HEK293 (cell line): ENCODE results near the gene IRX6.

Experiments used
- ELK4 ChIP-seq: IDR thresholded peaks from 2 replicates; pipeline ENCODE4 v1.6.1; 2011; ENCODE audit warnings: mild to moderate bottlenecking, low read depth, low read length, borderline replicate concordance
- GLI4 ChIP-seq: fragments of 450-650 bp; formaldehyde crosslinking; IDR thresholded peaks from 2 replicates; pipeline ENCODE4 v1.5.1; 2016; ENCODE audit warnings: missing biosample characterization, missing genetic modification characterization
- GLIS1 ChIP-seq: fragments of 450-650 bp; formaldehyde crosslinking; IDR thresholded peaks from 2 replicates; pipeline ENCODE4 v1.5.1; 2016; ENCODE audit warnings: missing biosample characterization, missing genetic modification characterization
- MYNN ChIP-seq: fragments of 450-650 bp; formaldehyde crosslinking; IDR thresholded peaks from 2 replicates; pipeline ENCODE4 v1.5.1; 2016; ENCODE audit warnings: missing biosample characterization, missing genetic modification characterization, borderline replicate concordance
- OSR2 ChIP-seq: fragments of 450-650 bp; formaldehyde crosslinking; IDR thresholded peaks from 2 replicates; pipeline ENCODE4 v1.5.1; 2016; ENCODE audit warnings: missing biosample characterization, missing genetic modification characterization
- REPIN1 ChIP-seq: fragments of 450-650 bp; formaldehyde crosslinking; IDR thresholded peaks from 2 replicates; pipeline ENCODE4 v1.5.1; 2017; ENCODE audit warnings: missing biosample characterization, missing genetic modification characterization, low read depth
- ZBTB8A ChIP-seq: fragments of 450-650 bp; formaldehyde crosslinking; IDR thresholded peaks from 2 replicates; pipeline ENCODE4 v1.5.1; 2016; ENCODE audit warnings: missing biosample characterization, missing genetic modification characterization
- ZEB2 ChIP-seq: fragments of 450-650 bp; formaldehyde crosslinking; IDR thresholded peaks from 2 replicates; pipeline ENCODE4 v1.5.1; 2016; ENCODE audit warnings: missing biosample characterization, missing genetic modification characterization
- ZFP3 ChIP-seq: fragments of 450-650 bp; formaldehyde crosslinking; IDR thresholded peaks from 2 replicates; pipeline ENCODE4 v1.5.1; 2016; ENCODE audit warnings: low read depth, missing biosample characterization, missing genetic modification characterization
- ZNF132 ChIP-seq: fragments of 450-650 bp; formaldehyde crosslinking; IDR thresholded peaks from 2 replicates; pipeline ENCODE4 v1.5.1; 2017; ENCODE audit warnings: missing biosample characterization, missing genetic modification characterization, borderline replicate concordance
- ZNF138 ChIP-seq: fragments of 450-650 bp; formaldehyde crosslinking; IDR thresholded peaks from 2 replicates; pipeline ENCODE4 v1.5.1; 2016; ENCODE audit warnings: missing biosample characterization, missing genetic modification characterization, borderline replicate concordance
- ZNF157 ChIP-seq: fragments of 450-650 bp; formaldehyde crosslinking; IDR thresholded peaks from 2 replicates; pipeline ENCODE4 v1.5.1; 2016; ENCODE audit warnings: missing biosample characterization, missing genetic modification characterization
- ZNF184 ChIP-seq: fragments of 450-650 bp; IDR thresholded peaks from 2 replicates; pipeline ENCODE4 v1.5.1; 2018; ENCODE audit warnings: missing biosample characterization, mild to moderate bottlenecking, missing genetic modification characterization
- ZNF2 ChIP-seq: fragments of 450-650 bp; formaldehyde crosslinking; IDR thresholded peaks from 2 replicates; pipeline ENCODE4 v1.5.1; 2016; ENCODE audit warnings: missing biosample characterization, missing genetic modification characterization
- ZNF223 ChIP-seq: fragments of 450-650 bp; formaldehyde crosslinking; IDR thresholded peaks from 2 replicates; pipeline ENCODE4 v1.5.1; 2016; ENCODE audit warnings: missing biosample characterization, missing genetic modification characterization
- ZNF335 ChIP-seq: fragments of 450-650 bp; formaldehyde crosslinking; conservative IDR thresholded peaks from 2 replicates; pipeline ENCODE4 v1.5.1; 2016; ENCODE audit warnings: missing biosample characterization, missing genetic modification characterization
- ZNF391 ChIP-seq: fragments of 450-650 bp; formaldehyde crosslinking; IDR thresholded peaks from 2 replicates; pipeline ENCODE4 v1.5.1; 2016; ENCODE audit warnings: low read depth, missing biosample characterization, missing genetic modification characterization, borderline replicate concordance
- ZNF404 ChIP-seq: fragments of 450-650 bp; formaldehyde crosslinking; IDR thresholded peaks from 2 replicates; pipeline ENCODE4 v1.5.1; 2017; ENCODE audit warnings: missing biosample characterization, missing genetic modification characterization
- ZNF521 ChIP-seq: fragments of 450-650 bp; formaldehyde crosslinking; IDR thresholded peaks from 2 replicates; pipeline ENCODE4 v1.5.1; 2017; ENCODE audit warnings: missing biosample characterization, mild to moderate bottlenecking, missing genetic modification characterization
- ZNF555 ChIP-seq: fragments of 450-650 bp; formaldehyde crosslinking; conservative IDR thresholded peaks from 2 replicates; pipeline ENCODE4 v1.5.1; 2017; ENCODE audit warnings: missing biosample characterization, mild to moderate bottlenecking, missing genetic modification characterization, inconsistent platforms
- ZNF600 ChIP-seq: fragments of 450-650 bp; formaldehyde crosslinking; IDR thresholded peaks from 2 replicates; pipeline ENCODE4 v1.5.1; 2016; ENCODE audit warnings: missing biosample characterization, missing genetic modification characterization
- ZNF670 ChIP-seq: fragments of 450-650 bp; formaldehyde crosslinking; IDR thresholded peaks from 2 replicates; pipeline ENCODE4 v1.5.1; 2016; ENCODE audit warnings: missing biosample characterization, missing genetic modification characterization, low read depth
- ZSCAN16 ChIP-seq: fragments of 450-650 bp; formaldehyde crosslinking; IDR thresholded peaks from 2 replicates; pipeline ENCODE4 v1.5.1; 2016; ENCODE audit warnings: missing biosample characterization, missing genetic modification characterization
- TF ChIP-seq, protein P1 (sequence below): sonication (generic); formaldehyde crosslinking; IDR thresholded peaks from 2 replicates; pipeline ENCODE4 v1.8.1; 2022; ENCODE audit warnings: mild to moderate bottlenecking, moderate library complexity, missing genetic modification reagents
- TF ChIP-seq, protein P2 (sequence below): fragments of 450-650 bp; formaldehyde crosslinking; IDR thresholded peaks from 2 replicates; pipeline ENCODE4 v1.5.1; 2017; ENCODE audit warnings: missing biosample characterization, missing genetic modification characterization
- TF ChIP-seq, protein P3 (sequence below): fragments of 450-650 bp; formaldehyde crosslinking; IDR thresholded peaks from 2 replicates; pipeline ENCODE4 v1.5.1; 2016; ENCODE audit warnings: missing biosample characterization, missing genetic modification characterization
- TF ChIP-seq, protein P4 (sequence below): fragments of 450-650 bp; formaldehyde crosslinking; IDR thresholded peaks from 2 replicates; pipeline ENCODE4 v1.5.1; 2016; ENCODE audit warnings: missing biosample characterization, missing genetic modification characterization
- TF ChIP-seq, protein P5 (sequence below): fragments of 450-650 bp; formaldehyde crosslinking; IDR thresholded peaks from 2 replicates; pipeline ENCODE4 v1.5.1; 2016; ENCODE audit warnings: missing biosample characterization, missing genetic modification characterization
- TF ChIP-seq, protein P6 (sequence below): fragments of 450-650 bp; formaldehyde crosslinking; IDR thresholded peaks from 2 replicates; pipeline ENCODE4 v1.5.1; 2016; ENCODE audit warnings: missing biosample characterization, missing genetic modification characterization

IRX6 gene

DNA sequence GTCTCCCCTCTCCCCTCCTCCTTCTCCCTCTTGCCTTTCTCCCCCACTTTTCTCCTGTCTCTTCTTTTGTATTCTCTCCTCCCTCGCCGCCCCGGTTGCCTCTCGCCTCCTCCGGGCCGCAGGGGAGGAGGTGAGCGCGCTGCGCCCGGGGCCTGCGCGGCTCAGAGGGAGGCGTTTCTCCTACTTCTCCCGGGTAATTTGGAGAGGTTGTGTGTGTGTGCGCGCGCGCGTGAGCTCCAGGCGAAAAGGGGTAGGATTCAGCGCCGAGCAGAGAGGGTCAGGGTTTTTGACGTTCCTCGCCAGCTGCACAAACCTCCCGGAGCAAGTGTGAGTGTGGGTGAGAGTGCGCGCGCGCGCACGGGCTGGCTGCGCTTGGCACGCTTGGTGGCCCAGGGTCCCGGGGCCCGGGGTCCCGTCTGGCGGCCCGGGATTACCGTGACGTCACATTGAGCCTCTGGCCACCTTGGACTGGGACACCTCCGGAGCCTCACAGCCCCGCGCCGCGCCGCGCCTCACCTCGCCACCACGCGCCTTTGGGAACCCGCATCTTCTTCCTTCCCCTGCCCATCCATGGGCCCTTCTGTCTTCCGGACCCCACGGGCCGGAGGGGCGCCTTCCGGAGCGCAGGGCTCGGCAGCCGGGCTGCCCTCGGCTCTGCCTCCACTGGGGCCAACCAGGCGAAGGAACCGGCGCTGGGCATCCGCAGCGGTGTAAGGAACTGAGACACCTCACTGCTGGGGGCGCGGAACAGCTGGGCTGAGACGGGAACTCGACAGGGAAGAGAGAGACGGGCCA, 479 bp downstream of the IRX6 start (continued):
- TF ChIP-seq ZFP3 (no peak), ZNF521 (tag by site-specific recombination) (no peak), ZNF223 (no peak), ZNF404 (tag by site-specific recombination) (no peak), ZNF138 (no peak), MYNN (tag by site-specific recombination) (no peak), ZNF600 (tag by site-specific recombination) (no peak), ZBTB8A (tag by site-specific recombination) (peak; percentile 54), OSR2 (tag by site-specific recombination) (no peak), ZNF555 (tag by site-specific recombination) (no peak), ZSCAN16 (tag by site-specific recombination) (no peak), ZNF391 (tag by site-specific recombination) (no peak), GLI4 (no peak), ZEB2 (no peak), REPIN1 (tag by site-specific recombination) (no peak), ZNF2 (tag by site-specific recombination) (no peak), ZNF132 (tag by site-specific recombination) (no peak), ZNF670 (tag by site-specific recombination) (no peak), ELK4 (no peak), ZNF184 (no peak), ZNF335 (tag by site-specific recombination) (peak; percentile 98), GLIS1 (tag by site-specific recombination) (peak; percentile 24; the same call in 1 of the 2 replicates), ZNF157 (tag by site-specific recombination) (no peak)
- TF ChIP-seq, protein P1, sequence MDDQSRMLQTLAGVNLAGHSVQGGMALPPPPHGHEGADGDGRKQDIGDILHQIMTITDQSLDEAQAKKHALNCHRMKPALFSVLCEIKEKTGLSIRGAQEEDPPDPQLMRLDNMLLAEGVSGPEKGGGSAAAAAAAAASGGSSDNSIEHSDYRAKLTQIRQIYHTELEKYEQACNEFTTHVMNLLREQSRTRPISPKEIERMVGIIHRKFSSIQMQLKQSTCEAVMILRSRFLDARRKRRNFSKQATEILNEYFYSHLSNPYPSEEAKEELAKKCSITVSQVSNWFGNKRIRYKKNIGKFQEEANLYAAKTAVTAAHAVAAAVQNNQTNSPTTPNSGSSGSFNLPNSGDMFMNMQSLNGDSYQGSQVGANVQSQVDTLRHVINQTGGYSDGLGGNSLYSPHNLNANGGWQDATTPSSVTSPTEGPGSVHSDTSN: no peak
- TF ChIP-seq, protein P2, sequence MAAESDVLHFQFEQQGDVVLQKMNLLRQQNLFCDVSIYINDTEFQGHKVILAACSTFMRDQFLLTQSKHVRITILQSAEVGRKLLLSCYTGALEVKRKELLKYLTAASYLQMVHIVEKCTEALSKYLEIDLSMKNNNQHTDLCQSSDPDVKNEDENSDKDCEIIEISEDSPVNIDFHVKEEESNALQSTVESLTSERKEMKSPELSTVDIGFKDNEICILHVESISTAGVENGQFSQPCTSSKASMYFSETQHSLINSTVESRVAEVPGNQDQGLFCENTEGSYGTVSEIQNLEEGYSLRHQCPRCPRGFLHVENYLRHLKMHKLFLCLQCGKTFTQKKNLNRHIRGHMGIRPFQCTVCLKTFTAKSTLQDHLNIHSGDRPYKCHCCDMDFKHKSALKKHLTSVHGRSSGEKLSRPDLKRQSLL (tag by site-specific recombination): no peak
- TF ChIP-seq, protein P3, sequence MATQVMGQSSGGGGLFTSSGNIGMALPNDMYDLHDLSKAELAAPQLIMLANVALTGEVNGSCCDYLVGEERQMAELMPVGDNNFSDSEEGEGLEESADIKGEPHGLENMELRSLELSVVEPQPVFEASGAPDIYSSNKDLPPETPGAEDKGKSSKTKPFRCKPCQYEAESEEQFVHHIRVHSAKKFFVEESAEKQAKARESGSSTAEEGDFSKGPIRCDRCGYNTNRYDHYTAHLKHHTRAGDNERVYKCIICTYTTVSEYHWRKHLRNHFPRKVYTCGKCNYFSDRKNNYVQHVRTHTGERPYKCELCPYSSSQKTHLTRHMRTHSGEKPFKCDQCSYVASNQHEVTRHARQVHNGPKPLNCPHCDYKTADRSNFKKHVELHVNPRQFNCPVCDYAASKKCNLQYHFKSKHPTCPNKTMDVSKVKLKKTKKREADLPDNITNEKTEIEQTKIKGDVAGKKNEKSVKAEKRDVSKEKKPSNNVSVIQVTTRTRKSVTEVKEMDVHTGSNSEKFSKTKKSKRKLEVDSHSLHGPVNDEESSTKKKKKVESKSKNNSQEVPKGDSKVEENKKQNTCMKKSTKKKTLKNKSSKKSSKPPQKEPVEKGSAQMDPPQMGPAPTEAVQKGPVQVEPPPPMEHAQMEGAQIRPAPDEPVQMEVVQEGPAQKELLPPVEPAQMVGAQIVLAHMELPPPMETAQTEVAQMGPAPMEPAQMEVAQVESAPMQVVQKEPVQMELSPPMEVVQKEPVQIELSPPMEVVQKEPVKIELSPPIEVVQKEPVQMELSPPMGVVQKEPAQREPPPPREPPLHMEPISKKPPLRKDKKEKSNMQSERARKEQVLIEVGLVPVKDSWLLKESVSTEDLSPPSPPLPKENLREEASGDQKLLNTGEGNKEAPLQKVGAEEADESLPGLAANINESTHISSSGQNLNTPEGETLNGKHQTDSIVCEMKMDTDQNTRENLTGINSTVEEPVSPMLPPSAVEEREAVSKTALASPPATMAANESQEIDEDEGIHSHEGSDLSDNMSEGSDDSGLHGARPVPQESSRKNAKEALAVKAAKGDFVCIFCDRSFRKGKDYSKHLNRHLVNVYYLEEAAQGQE: no peak
- TF ChIP-seq, protein P4, sequence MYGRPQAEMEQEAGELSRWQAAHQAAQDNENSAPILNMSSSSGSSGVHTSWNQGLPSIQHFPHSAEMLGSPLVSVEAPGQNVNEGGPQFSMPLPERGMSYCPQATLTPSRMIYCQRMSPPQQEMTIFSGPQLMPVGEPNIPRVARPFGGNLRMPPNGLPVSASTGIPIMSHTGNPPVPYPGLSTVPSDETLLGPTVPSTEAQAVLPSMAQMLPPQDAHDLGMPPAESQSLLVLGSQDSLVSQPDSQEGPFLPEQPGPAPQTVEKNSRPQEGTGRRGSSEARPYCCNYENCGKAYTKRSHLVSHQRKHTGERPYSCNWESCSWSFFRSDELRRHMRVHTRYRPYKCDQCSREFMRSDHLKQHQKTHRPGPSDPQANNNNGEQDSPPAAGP (tag by site-specific recombination): no peak
- TF ChIP-seq, protein P5, sequence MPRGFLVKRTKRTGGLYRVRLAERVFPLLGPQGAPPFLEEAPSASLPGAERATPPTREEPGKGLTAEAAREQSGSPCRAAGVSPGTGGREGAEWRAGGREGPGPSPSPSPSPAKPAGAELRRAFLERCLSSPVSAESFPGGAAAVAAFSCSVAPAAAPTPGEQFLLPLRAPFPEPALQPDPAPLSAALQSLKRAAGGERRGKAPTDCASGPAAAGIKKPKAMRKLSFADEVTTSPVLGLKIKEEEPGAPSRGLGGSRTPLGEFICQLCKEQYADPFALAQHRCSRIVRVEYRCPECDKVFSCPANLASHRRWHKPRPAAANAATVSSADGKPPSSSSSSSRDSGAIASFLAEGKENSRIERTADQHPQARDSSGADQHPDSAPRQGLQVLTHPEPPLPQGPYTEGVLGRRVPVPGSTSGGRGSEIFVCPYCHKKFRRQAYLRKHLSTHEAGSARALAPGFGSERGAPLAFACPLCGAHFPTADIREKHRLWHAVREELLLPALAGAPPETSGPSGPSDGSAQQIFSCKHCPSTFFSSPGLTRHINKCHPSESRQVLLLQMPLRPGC: no peak
- TF ChIP-seq, protein P6, sequence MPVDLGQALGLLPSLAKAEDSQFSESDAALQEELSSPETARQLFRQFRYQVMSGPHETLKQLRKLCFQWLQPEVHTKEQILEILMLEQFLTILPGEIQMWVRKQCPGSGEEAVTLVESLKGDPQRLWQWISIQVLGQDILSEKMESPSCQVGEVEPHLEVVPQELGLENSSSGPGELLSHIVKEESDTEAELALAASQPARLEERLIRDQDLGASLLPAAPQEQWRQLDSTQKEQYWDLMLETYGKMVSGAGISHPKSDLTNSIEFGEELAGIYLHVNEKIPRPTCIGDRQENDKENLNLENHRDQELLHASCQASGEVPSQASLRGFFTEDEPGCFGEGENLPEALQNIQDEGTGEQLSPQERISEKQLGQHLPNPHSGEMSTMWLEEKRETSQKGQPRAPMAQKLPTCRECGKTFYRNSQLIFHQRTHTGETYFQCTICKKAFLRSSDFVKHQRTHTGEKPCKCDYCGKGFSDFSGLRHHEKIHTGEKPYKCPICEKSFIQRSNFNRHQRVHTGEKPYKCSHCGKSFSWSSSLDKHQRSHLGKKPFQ (tag by site-specific recombination): no peak
